WTC11 (cell line): ENCODE data around the gene CCDC136. TPM values are rescaled to one million over a fixed set of nuclear protein-coding genes. Genes with fewer than 3 reads are reported as not detected.

Experiments used
- ATAC-seq: fragments of 200-7000 bp; cut with Tn5 transposase; 2 replicates; pipeline ENCODE4 v1.10.0; 2021; ENCODE audit warnings: mild to moderate bottlenecking, moderate library complexity
- CTCF ChIA-PET: fragments of 300-600 bp; sonication (Branson Sonifier 250); formaldehyde crosslinking; loops from one replicate; lab custom pipeline; 2021; ENCODE audit warnings: antibody characterized with exemption; lab: Charles Lee
- POLR2A ChIA-PET: fragments of 350-600 bp; sonication (Branson Sonifier 250); formaldehyde crosslinking; loops from one replicate; lab custom pipeline; 2021; ENCODE audit warnings: antibody characterized with exemption; lab: Charles Lee
- DNase-seq: peaks from one replicate; pipeline ENCODE4 v3.0.0; 2021; ENCODE audit warnings: low spot score
- H3K27ac Mint-ChIP-seq: 2 replicates; pipeline ENCODE4 v1.8.0; 2021; ENCODE audit warnings: mixed read lengths
- H3K27me3 Mint-ChIP-seq: 2 replicates; pipeline ENCODE4 v1.8.0; 2021; ENCODE audit warnings: low read depth, mild to moderate bottlenecking, moderate library complexity, mixed read lengths
- H3K36me3 Mint-ChIP-seq: 2 replicates; pipeline ENCODE4 v1.8.0; 2021; ENCODE audit warnings: mixed read lengths
- H3K4me1 Mint-ChIP-seq: 2 replicates; pipeline ENCODE4 v1.8.0; 2022; ENCODE audit warnings: mixed read lengths
- H3K4me3 Mint-ChIP-seq: 2 replicates; pipeline ENCODE4 v1.8.0; 2021; ENCODE audit warnings: mild to moderate bottlenecking, moderate library complexity, mixed read lengths
- H3K9me3 Mint-ChIP-seq: 2 replicates; pipeline ENCODE4 v1.8.0; 2021; ENCODE audit warnings: mixed read lengths
- AR ChIP-seq: fragments of 250-450 bp; sonication (Bioruptor Pico); IDR thresholded peaks from 2 replicates; pipeline ENCODE4 v1.9.0; 2021; ENCODE audit warnings: mild to moderate bottlenecking
- GTF2I ChIP-seq: fragments of 250-450 bp; sonication (Bioruptor Pico); conservative IDR thresholded peaks from 2 replicates; pipeline ENCODE4 v1.4.0; 2021; ENCODE audit warnings: mild to moderate bottlenecking
- IRF2 ChIP-seq: sonication (generic); formaldehyde crosslinking; IDR thresholded peaks from 2 replicates; pipeline ENCODE4 v1.8.0; 2022; ENCODE audit warnings: low read depth, missing genetic modification reagents, borderline replicate concordance
- MLX ChIP-seq: sonication (generic); formaldehyde crosslinking; IDR thresholded peaks from 2 replicates; pipeline ENCODE4 v1.8.1; 2023; ENCODE audit warnings: mild to moderate bottlenecking, missing genetic modification reagents, moderate library complexity
- NFYB ChIP-seq: sonication (generic); formaldehyde crosslinking; conservative IDR thresholded peaks from 2 replicates; pipeline ENCODE4 v1.8.0; 2022; ENCODE audit warnings: low read depth, missing genetic modification reagents
- OVOL2 ChIP-seq: fragments of 250-450 bp; sonication (Bioruptor Pico); IDR thresholded peaks from 2 replicates; pipeline ENCODE4 v1.9.0; 2021; ENCODE audit warnings: mild to moderate bottlenecking, borderline replicate concordance
- PRRX2 ChIP-seq: fragments of 250-450 bp; sonication (Bioruptor Pico); IDR thresholded peaks from 2 replicates; pipeline ENCODE4 v1.8.0; 2021; ENCODE audit warnings: mild to moderate bottlenecking
- SMAD4 ChIP-seq: sonication (generic); formaldehyde crosslinking; IDR thresholded peaks from 2 replicates; pipeline ENCODE4 v1.8.0; 2022; ENCODE audit warnings: mild to moderate bottlenecking, missing genetic modification reagents
- USF1 ChIP-seq: sonication (generic); formaldehyde crosslinking; IDR thresholded peaks from 2 replicates; pipeline ENCODE4 v1.8.0; 2022; ENCODE audit warnings: mild to moderate bottlenecking, missing genetic modification reagents
- ZNF219 ChIP-seq: sonication (generic); formaldehyde crosslinking; IDR thresholded peaks from 2 replicates; pipeline ENCODE4 v1.8.0; 2023; ENCODE audit warnings: missing genetic modification reagents, mild to moderate bottlenecking, borderline replicate concordance
- ZNF232 ChIP-seq: sonication (generic); formaldehyde crosslinking; IDR thresholded peaks from 2 replicates; pipeline ENCODE4 v1.8.0; 2022; ENCODE audit warnings: mild to moderate bottlenecking, missing genetic modification reagents
- ZNF263 ChIP-seq: sonication (generic); formaldehyde crosslinking; IDR thresholded peaks from 2 replicates; pipeline ENCODE4 v1.8.1; 2022; ENCODE audit warnings: low read depth, mild to moderate bottlenecking, moderate library complexity, missing genetic modification reagents
- ZNF317 ChIP-seq: sonication (generic); formaldehyde crosslinking; IDR thresholded peaks from 2 replicates; pipeline ENCODE4 v1.8.1; 2023; ENCODE audit warnings: low read depth, mild to moderate bottlenecking, moderate library complexity, missing genetic modification reagents, borderline replicate concordance
- ZNF671 ChIP-seq: fragments of 250-450 bp; sonication (Bioruptor Pico); IDR thresholded peaks from 2 replicates; pipeline ENCODE4 v1.8.0; 2021; ENCODE audit warnings: mild to moderate bottlenecking
- total RNA-seq: library from RNA; stranded (reverse); gene quantifications from 3 replicates; pipeline ENCODE4 v1.2.3, GENCODE V29; 2021
- TF ChIP-seq, protein P1 (sequence below): sonication (generic); formaldehyde crosslinking; IDR thresholded peaks from 2 replicates; pipeline ENCODE4 v1.8.0; 2022; ENCODE audit warnings: mild to moderate bottlenecking, missing genetic modification reagents
- TF ChIP-seq, protein P2 (sequence below): sonication (generic); formaldehyde crosslinking; conservative IDR thresholded peaks from 2 replicates; pipeline ENCODE4 v1.8.1; 2023; ENCODE audit warnings: mild to moderate bottlenecking, low read depth, missing genetic modification reagents, moderate library complexity
- TF ChIP-seq, protein P3 (sequence below): sonication (generic); formaldehyde crosslinking; IDR thresholded peaks from 2 replicates; pipeline ENCODE4 v1.8.1; 2023; ENCODE audit warnings: mild to moderate bottlenecking, missing genetic modification reagents
- TF ChIP-seq, protein P4 (sequence below): sonication (generic); formaldehyde crosslinking; IDR thresholded peaks from 2 replicates; pipeline ENCODE4 v1.8.1; 2023; ENCODE audit warnings: mild to moderate bottlenecking, missing genetic modification reagents, borderline replicate concordance

The CCDC136 gene
- total RNA-seq, 1 experiment from 2014 or later, result 51.0 TPM

DNA sequence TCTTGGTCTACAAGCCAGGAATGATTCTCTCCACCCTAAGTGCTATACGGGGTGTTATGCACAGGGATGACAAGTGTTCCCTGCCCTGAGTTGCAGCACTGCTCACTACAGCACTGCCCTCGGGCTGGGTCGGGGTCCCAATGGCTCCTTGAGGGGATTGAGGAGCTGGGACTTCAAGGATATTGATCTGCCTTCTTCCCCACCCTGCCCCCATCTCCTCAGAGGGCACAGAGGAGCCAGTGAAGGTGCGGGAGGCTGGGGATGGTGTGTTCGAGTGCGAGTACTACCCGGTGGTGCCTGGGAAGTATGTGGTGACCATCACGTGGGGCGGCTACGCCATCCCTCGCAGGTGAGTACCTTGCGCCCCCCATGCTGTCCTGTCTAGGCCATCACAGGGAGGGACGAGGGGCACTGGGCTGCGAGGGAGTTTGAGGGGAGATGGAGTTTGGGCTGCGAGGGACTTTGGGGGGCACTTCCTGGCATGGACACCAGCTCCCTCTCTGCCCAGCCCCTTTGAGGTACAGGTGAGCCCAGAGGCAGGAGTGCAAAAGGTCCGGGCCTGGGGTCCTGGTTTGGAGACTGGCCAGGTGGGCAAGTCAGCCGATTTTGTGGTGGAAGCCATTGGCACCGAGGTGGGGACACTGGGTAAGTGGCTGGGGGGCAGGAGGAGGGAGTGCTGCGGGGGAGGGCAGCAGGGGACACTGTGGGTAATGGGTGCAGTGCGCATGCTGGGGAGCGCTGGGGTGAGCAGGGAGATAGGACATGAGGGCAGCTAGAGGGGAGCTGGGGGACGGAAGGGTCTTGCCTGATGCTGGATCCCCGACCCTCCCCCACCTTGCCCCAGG, 48.8 kb downstream of the CCDC136 start:
- ChIA-PET CTCF (interaction anchor here (1.0 to 4.4 kb wide), 9 partner anchors 8 to 102 kb away, joined by 3 to 97 read pairs (median 7); partner anchors contain the start of genes ATP6V1F and CALU), POLR2A (interaction anchor here (0.6 to 1.4 kb wide), 2 partner anchors 8 to 35 kb away, joined by 3 read pairs; no protein-coding TSS in a partner anchor)
- Mint-ChIP-seq H3K4me1 (peaks cover 8% of the 10 kb centered on the region), H3K27ac (no peak overlapping the region), H3K27me3 (no peaks in the 10 kb centered on the region; the same call in 1 of the 2 replicates), H3K36me3 (no peaks in the 10 kb centered on the region), H3K4me3 (no peak overlapping the region), H3K9me3 (no peaks in the 10 kb centered on the region)
- TF ChIP-seq PRRX2 (CRISPR knock-in tag) (no peak), ZNF219 (no peak), IRF2 (no peak), ZNF671 (CRISPR knock-in tag) (no peak), AR (CRISPR knock-in tag) (no peak), NFYB (CRISPR knock-in tag) (no peak), ZNF232 (CRISPR knock-in tag) (no peak), GTF2I (CRISPR knock-in tag) (no peak), ZNF263 (CRISPR knock-in tag) (no peak), USF1 (CRISPR knock-in tag) (no peak), SMAD4 (no peak), MLX (no peak), OVOL2 (CRISPR knock-in tag) (no peak), ZNF317 (CRISPR knock-in tag) (no peak)
- TF ChIP-seq, protein P1, sequence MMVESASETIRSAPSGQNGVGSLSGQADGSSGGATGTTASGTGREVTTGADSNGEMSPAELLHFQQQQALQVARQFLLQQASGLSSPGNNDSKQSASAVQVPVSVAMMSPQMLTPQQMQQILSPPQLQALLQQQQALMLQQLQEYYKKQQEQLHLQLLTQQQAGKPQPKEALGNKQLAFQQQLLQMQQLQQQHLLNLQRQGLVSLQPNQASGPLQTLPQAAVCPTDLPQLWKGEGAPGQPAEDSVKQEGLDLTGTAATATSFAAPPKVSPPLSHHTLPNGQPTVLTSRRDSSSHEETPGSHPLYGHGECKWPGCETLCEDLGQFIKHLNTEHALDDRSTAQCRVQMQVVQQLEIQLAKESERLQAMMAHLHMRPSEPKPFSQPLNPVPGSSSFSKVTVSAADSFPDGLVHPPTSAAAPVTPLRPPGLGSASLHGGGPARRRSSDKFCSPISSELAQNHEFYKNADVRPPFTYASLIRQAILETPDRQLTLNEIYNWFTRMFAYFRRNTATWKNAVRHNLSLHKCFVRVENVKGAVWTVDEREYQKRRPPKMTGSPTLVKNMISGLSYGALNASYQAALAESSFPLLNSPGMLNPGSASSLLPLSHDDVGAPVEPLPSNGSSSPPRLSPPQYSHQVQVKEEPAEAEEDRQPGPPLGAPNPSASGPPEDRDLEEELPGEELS, result no peak
- DNase-seq, result no peak
- ATAC-seq, result no peak

DNA sequence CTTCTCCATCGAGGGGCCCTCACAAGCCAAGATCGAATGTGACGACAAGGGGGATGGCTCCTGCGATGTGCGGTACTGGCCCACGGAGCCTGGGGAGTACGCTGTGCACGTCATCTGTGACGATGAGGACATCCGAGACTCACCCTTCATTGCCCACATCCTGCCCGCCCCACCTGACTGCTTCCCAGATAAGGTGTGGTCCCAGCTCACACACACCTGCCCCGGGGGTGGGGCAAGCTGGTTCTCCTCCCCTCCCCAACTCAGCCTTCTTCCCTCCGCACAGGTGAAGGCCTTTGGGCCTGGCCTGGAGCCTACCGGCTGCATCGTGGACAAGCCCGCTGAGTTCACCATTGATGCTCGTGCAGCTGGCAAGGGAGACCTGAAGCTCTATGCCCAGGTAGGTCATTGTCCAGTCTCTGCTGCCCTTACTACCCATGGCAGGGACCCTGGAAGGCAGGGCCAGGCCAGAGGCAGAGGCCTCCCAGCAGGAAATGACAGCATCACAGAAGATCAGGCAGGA, 49.5 kb downstream of the CCDC136 start:
- CTCF ChIA-PET, result interaction anchor here (1.2 to 4.4 kb wide), 10 partner anchors 9 to 103 kb away, joined by 3 to 97 read pairs (median 8); partner anchors contain the start of genes ATP6V1F and CALU
- Mint-ChIP-seq H3K27ac (no peak overlapping the region), H3K36me3 (no peaks in the 10 kb centered on the region), H3K4me1 (peaks cover 8% of the 10 kb centered on the region), H3K27me3 (no peaks in the 10 kb centered on the region; the same call in 1 of the 2 replicates), H3K9me3 (no peaks in the 10 kb centered on the region), H3K4me3 (no peak overlapping the region)
- TF ChIP-seq, protein P2, sequence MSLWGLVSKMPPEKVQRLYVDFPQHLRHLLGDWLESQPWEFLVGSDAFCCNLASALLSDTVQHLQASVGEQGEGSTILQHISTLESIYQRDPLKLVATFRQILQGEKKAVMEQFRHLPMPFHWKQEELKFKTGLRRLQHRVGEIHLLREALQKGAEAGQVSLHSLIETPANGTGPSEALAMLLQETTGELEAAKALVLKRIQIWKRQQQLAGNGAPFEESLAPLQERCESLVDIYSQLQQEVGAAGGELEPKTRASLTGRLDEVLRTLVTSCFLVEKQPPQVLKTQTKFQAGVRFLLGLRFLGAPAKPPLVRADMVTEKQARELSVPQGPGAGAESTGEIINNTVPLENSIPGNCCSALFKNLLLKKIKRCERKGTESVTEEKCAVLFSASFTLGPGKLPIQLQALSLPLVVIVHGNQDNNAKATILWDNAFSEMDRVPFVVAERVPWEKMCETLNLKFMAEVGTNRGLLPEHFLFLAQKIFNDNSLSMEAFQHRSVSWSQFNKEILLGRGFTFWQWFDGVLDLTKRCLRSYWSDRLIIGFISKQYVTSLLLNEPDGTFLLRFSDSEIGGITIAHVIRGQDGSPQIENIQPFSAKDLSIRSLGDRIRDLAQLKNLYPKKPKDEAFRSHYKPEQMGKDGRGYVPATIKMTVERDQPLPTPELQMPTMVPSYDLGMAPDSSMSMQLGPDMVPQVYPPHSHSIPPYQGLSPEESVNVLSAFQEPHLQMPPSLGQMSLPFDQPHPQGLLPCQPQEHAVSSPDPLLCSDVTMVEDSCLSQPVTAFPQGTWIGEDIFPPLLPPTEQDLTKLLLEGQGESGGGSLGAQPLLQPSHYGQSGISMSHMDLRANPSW (CRISPR knock-in tag), result no peak
- TF ChIP-seq, protein P3, sequence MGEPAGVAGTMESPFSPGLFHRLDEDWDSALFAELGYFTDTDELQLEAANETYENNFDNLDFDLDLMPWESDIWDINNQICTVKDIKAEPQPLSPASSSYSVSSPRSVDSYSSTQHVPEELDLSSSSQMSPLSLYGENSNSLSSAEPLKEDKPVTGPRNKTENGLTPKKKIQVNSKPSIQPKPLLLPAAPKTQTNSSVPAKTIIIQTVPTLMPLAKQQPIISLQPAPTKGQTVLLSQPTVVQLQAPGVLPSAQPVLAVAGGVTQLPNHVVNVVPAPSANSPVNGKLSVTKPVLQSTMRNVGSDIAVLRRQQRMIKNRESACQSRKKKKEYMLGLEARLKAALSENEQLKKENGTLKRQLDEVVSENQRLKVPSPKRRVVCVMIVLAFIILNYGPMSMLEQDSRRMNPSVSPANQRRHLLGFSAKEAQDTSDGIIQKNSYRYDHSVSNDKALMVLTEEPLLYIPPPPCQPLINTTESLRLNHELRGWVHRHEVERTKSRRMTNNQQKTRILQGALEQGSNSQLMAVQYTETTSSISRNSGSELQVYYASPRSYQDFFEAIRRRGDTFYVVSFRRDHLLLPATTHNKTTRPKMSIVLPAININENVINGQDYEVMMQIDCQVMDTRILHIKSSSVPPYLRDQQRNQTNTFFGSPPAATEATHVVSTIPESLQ (CRISPR knock-in tag), result no peak
- TF ChIP-seq, protein P4, sequence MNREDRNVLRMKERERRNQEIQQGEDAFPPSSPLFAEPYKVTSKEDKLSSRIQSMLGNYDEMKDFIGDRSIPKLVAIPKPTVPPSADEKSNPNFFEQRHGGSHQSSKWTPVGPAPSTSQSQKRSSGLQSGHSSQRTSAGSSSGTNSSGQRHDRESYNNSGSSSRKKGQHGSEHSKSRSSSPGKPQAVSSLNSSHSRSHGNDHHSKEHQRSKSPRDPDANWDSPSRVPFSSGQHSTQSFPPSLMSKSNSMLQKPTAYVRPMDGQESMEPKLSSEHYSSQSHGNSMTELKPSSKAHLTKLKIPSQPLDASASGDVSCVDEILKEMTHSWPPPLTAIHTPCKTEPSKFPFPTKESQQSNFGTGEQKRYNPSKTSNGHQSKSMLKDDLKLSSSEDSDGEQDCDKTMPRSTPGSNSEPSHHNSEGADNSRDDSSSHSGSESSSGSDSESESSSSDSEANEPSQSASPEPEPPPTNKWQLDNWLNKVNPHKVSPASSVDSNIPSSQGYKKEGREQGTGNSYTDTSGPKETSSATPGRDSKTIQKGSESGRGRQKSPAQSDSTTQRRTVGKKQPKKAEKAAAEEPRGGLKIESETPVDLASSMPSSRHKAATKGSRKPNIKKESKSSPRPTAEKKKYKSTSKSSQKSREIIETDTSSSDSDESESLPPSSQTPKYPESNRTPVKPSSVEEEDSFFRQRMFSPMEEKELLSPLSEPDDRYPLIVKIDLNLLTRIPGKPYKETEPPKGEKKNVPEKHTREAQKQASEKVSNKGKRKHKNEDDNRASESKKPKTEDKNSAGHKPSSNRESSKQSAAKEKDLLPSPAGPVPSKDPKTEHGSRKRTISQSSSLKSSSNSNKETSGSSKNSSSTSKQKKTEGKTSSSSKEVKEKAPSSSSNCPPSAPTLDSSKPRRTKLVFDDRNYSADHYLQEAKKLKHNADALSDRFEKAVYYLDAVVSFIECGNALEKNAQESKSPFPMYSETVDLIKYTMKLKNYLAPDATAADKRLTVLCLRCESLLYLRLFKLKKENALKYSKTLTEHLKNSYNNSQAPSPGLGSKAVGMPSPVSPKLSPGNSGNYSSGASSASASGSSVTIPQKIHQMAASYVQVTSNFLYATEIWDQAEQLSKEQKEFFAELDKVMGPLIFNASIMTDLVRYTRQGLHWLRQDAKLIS (CRISPR knock-in tag), result no peak
- POLR2A ChIA-PET, result interaction anchor here (1.4 kb wide), 1 partner anchor 9 kb away, joined by 3 read pairs; no protein-coding TSS in a partner anchor
- DNase-seq, result no peak
- ATAC-seq, result no peak
